SKM-1 treated with dmso at 0.1 percent for 144 hours (cell line): ENCODE data around the gene AIPL1.

Experiments
- DNase-seq: peaks from one replicate; lab custom pipeline; 2025; ENCODE audit not compliant: unreplicated experiment; lab: John Stamatoyannopoulos, UW

The AIPL1 gene

DNA sequence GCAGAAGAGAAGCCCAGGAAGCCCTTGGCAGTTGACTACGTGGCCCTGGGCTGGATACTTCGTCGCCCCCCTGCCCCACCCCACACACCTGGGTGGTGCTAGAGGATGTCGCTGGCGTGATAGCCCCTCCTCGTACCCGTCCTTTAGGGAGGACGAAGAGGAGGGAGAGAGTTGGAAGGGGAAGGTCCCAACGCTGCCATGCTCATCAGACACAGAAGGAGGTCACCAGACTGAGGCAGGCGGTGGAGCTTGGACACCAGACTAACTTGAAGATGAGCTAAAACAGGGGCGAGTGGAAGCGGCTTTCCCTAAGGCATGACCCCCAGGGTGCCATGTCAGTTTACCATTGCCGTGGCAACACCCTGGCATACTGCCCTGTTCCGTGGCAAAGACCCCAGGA, 11.0 kb downstream of the AIPL1 start:
- DNase-seq, result no peak

DNA sequence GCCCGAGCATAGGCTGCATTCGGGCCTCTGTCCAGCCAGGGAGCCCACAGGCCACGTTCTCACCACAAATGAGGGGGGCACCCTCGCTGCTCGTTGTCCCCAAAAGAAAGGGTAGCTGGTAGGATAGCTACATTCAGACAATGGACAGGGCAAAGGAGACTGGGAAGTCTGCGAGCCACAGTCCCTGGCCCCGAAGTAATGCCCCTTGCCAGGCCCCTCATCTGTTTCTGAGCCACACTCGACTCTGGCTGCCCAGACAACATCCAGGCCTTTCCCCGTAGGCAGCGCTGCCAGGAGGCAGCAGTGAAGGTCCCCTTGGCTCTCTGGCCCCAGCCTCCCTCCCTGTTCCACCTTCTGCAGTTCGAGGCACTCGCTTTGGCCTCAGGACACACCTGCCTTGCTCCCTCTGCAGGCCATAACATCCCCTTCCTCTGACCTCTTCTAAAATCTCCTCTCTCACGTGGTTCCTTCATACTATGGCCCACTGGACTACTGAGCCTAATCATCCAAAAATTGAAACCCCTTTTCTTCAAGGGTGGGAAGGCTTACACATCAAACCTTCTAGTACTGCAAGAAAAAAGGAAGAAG, 12.2 kb downstream of the AIPL1 start:
- DNase-seq, result no peak

DNA sequence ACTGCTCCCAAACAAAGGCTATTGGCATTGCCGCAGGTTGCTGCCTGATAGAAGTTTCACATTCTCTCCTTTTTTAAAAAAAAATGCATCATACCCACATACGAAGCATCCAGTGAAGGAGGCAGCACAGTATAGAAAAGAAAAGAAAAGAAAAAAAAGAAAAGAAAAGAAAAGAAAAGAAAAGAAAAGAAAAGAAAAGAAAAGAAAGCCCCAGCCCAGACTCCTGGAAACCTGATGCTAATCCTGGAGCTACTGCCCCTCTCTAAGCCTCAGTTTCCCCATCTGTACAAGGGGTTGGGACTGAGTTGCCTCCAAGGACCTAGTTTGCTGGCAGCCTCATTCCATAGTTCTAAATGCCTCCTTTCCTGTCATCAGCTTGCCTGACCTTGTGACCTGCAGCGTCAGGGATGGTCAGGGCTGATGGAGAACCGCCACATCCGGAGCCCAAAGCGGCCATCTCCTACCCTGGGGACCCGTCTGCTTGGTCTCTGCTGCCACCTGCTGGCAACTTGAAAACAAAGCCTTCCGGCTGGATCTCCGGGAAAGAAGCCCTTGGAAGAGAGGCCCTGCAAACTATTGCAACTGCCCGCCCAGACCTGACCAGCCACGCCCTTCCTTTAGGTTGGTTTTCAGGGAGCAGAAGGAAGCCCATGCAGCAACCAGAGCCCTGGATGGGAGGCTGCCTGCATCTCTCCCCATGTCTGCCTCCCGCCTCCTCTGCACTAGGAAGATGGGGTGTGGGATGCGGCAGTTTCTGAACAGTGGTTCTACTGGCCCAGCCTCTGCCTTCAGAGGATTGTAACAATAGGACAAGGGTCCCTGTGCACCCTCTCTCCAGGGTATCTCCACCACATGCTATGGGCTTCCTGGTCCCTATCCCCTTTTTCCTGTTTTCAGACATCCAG, 13.0 kb downstream of the AIPL1 start:
- DNase-seq, result peak; percentile 16

DNA sequence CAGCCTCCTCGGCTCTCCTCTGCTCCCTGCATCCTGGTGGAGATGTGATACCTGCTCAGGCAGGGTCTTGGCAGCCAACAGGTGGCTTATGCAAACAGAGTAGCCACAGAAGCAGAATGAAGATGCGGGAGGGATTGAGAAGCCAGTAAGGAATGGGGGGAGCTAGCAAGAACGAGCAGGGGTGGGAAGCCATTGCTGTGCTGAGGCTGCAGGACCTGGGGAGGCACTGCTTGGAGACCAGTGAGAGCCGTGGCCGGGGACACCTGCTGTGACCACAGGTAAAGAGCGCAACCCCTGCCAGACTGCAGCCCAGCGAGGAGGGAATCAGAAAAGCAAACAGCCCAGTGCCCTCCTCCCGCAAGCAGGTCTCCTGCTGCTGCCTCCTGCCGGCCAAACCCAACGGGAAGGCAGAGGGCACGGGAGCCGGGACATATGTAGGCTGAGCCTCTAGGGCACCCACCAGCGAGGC, 14.7 kb downstream of the AIPL1 start:
- no peak for DNase-seq

DNA sequence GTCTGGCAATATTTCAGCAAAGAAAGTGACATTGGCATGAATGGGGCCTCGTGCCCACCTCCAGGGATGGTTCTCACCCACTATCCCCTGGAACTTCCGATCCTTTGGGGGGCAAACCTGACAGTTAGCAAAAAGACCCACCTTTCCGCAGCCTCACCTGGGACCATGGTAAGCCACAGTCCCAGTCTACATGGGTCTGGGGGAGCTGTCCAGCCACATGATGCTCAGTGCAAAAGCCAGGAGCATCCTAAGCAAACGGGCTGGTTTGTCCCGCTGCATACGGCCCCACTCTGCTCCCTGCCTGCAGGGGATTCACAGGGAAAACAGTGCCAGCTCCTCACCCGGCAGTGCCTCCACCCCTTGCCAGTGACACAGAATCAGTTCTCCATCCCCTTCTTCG, 19.3 kb downstream of the AIPL1 start:
- no peak for DNase-seq

DNA sequence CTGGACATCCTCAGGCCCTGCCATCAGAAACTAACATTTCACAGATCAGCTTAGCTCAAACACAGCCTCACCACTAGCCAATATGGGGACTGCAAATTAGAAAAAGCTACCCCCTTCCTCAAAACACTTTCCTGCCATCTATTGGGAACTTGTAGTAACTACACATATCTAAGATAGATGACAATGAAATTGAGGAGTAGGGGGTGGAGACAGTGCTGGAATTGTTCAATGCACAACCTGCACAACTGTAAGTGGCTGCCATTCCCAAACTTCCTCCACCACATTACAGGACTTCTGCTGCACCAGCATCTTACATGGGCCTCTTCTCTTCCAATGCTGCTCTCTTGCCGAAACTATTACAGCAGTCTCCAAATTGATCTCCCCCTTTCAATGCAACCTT, 21.9 kb downstream of the AIPL1 start:
- no peak for DNase-seq

DNA sequence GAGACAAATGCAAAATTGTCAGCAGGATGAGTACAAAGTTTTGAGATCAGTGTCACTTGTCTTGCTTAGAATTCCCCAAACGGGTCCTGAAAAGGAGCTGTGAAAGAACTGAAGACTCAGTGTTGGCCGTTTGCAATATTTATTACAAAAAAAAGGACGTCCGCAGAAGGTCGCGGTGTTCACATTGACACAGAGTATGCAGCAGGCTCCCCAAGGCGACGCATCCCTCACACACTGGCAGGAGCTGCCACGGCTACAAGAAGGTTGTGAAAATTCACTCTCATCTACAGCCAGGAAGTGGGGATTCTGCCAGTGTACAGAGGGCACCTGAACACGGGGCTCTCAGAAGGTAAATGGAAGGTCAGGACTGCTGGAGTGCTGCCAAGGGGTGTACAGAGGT, 26.2 kb downstream of the AIPL1 start:
- no peak for DNase-seq

DNA sequence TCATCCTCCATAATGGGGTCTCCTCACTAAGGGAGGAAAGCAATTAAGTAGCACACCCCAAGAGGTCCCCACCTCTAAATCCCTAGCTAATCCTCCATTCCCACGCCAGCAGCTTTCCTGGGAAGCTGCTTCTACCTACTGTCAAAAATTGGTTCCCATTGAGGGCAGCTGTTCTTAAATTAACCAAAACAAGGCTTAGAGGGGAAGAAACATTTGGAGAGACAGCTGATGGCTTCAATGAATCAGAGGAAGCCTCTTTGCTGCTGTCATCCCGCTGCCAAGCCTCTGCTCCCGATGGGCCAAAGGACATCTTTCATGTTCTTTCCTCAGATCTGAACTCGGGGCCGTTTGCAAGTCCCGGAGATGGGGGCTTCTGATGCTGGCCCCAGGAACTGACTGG, 26.6 kb downstream of the AIPL1 start:
- DNase-seq, result no peak

DNA sequence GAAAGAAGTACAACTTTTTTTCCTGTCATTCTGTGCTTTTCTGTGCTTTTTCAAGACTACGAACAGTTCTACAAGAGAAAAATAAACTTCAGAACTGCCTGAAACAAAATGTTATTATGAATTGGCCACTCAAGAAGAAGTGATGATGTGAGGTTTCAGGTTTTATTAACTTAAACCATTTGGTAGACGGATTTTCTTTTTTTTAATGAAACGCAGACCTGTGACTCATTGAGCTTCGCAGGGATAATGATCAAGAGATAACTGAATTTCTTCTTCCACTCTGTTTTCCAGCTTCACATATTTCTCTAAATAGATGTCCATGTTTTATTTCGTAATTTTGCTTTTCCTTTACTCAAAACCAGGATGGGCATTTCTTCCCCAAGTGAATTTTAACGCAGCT, 32.7 kb downstream of the AIPL1 start:
- DNase-seq, result no peak

DNA sequence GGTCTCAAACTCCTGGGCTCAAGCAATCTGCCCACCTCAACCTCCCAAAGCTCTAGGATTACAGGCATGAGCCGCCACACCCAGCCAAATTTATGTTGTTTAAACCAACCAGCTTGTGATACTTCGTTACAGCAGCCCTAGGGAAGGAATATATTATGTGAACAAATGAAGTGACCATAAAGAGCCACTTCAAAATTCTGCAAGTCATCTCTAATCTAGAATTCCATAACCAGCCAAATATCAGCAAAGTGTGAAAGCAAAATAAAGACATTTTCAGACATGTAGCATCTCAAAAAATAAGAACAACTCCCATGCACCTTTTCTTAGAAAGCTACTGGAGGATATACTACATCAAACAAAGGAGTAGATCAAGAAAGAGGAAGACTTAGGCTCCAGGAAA, 36.0 kb downstream of the AIPL1 start:
- DNase-seq, result no peak

DNA sequence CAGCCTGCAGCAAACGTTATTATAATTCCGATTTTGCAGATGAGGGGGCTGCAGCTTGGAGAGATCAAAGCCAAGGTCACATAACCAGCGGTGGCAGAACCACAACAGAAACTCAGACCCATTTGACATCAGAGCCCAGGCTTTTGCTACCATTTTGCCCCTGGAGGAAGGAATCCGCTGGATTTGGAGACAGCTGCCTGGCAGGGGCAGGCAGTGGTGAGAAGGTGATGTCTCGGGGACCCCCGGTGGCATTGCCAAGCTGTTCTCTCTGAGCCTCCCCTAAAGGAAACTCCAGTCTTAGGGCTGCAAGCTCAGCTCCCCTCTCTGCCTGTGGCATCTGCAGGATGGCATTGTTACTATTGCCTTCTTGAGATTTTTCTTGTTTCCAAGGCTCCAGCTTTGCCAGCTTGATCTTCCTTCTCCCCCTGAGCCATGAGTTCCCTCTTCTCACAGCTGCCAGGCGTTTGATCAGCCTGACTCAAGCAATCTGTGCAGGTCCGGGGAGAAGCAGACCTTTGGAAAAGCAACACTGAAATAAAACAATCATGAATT, 40.8 kb downstream of the AIPL1 start:
- no peak for DNase-seq

DNA sequence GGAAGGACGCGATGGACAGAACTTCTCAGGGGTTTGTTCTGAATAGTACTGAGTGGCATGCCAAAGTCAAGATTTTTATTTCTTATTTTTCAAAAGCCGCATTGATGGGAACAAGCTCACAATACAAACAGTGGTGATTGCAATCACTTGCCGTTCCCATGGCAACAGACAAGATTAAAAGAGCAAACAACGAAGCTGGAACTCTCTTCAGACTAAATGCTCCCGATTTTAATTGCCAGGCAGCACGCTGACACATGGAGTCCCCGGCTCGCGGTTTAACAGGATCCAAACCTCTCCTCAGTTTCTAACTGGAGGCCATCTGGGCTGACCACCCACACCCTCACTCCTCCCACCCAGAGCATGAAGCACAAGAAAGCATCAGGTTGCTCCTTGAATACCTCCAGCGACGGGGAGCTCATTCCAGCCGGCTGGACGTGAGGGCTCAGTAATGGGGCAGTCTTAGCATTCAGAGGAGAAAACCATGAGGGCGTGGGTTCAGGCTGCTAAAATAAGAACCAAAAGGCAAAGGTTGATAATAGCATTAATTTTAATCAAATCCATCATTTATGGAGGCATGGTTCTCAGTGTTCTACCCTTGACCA, 41.5 kb downstream of the AIPL1 start:
- DNase-seq, result no peak

DNA sequence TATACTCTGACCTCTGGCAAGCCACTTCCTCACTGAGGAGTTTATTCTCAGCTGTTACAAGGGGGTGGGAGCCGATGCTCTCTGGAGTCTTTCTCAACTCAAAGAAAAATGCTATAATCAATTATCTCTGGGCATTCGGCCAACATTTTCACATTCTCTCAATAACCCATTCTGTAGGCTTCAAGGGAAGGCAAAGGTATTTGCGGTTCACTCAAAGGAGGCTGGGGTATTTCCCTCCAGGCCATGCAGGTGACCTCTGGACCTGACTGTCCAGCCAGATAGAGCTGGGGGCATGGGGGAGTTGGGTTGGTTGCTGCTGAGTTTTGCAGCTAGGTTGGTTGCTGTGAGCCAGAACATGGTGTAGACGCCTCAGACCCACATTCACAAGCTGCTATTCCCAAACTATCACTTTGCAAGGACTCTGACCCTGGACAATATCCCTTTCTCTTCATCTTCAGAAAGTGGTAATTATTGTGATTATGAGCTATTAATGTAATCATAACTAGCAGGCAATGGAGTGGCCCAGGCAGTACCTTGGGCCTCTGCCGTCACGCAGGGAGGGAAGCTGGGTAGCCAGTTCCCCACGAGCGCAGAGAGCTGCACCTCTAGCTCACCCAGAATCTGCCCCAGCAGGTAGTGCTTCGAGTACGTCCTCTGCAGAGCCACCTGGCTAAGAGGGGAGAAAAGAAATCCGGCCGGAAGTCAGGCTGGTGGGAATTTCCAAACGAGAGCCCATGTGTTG, 42.1 kb downstream of the AIPL1 start:
- no peak for DNase-seq

DNA sequence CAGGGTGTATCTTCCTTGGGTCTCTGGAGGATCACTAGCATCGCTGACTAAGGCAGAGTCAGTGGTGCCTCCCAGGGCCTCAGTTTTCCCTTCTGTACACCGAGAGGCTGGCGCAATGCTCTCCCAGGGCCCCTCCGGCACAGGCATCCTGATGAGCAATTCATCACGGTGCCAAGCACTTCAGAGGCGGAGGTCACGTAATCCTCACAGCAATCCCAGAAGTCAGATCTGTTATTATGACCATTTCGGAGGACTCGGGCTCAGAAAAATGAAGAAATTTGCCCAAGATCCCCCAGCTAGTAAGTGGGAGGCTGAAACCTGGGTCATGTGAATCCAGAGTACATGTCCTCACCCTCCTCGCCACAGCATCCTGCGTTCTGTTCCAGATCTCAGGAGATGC, 46.5 kb downstream of the AIPL1 start:
- no peak for DNase-seq

DNA sequence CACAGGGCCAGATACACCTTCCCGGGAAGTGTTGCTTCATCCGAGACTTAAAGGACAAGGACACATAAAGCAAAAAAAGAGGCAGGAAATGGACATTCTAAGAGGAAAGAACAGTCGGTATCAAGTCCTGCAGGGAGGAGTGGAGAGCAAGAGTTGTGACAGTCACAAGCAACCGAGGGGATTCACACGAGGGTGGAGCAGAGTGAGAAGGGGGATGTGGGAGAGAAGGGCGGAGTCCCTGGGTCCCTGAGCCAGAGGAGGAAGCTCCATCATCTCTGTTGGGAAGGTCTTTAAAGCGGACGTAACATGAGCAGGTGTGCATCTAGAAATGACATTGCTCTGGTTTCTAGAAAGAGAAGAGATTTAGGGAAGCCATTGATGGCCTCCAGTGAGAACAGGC, 47.1 kb downstream of the AIPL1 start:
- DNase-seq, result no peak

DNA sequence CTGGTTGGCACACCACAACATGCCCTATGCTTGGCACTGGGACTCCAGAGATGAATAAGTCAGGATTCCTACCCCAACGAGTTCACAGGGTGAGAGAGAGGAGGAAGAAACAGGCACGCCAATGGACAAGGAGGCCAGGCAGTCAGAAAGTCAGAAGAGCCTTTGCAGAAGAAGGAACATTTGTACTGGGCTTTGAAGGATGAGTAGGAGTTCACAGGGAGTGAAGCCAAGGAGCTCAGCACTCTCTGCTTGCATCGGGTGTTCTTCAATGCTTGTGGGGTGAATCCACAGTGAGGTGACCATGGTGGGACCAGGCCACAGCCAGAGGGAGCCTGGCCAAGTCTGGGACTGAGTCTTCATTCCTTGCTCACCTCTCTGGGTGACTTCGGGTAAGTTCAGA, 47.5 kb downstream of the AIPL1 start:
- DNase-seq, result no peak

DNA sequence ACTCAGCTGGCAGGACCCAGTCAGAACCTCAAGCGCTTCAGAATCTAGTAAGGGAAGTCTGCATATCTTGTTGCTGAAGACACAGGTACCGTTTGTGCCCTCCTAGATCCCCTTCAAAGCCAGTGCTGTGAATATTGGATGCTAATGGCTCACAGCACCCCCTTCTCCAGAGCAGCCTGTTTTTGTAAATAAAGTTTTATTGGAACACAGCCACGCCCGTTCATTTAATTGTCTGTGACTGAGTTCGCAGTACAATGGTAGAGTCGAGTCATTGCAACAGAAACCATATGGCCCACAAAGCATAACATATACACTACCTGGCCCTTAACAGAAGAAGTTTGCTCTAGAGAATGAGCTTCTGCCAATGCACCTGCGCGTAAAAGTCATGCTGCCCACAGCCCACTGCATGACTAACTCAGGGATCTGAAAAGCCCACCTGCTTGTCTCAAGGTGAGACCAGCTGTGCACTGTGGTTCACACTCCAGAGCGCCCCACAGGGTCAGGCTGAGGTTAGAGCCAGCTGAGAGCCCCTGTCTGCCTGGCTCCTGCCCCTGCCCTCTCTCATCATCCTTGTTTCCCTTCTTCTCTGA, 48.8 kb downstream of the AIPL1 start:
- no peak for DNase-seq

DNA sequence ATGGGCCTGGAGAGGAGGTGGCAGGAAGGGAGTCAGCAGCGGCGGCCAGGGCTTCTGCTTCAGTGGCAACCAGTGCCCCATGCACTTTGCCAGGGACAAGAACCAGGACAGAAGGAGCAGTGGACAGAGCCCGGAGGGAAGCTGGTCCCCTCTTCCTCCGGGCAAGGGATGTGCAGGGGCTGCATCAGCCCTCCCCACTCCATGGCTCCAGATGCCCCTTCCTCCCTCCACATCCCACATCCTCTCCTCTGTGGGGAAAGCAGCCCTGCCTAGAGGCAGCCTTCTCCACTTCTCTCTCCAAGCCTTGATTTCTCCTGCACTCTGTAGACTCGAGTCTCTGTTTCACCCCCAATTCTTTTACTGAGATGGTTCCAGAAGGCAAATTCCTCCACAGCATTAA, 50.4 kb downstream of the AIPL1 start:
- DNase-seq, result no peak

DNA sequence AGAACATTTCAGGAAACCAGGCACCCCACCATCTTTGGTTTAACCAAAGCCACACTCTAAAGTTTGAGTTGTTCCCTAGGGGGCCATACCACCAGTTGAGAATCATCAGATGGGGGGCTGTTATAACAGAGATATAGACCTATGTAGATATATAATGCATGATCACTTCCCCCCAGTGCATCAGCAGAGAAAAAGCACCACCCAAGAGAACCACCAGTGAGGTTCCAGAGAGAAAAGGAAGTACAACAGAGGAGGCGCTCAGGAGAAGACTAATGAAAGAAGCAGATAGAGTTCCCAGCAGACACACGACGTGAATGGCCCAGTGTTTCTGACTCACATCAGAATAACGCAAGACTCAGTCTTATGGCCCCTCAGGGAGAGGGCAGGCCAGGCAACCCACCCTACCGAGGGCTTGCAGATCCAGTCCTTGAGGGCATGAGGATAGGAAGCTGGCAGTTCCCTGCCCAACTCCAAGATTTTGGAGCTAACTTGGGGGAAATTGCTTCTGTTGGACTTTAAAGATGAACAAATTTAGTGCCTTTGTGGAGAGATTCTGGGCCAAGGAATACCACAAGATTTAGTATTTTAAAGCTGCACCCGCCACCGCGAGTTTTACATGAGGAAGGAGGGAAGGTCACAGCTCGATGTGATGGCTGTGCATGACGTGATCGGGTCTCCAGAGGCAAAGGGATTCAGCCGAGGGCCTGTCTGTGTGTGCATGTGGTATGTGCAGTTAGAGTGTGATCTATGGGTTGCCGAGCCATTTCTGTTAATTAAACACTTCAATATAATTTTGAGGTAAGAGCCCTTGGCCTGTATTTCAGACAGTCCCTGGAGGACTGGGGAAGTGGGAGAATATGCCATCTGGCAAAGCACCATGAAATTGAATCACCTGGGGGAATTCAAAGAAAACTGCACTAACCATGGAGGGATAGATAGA, 53.1 kb downstream of the AIPL1 start:
- DNase-seq, result no peak

DNA sequence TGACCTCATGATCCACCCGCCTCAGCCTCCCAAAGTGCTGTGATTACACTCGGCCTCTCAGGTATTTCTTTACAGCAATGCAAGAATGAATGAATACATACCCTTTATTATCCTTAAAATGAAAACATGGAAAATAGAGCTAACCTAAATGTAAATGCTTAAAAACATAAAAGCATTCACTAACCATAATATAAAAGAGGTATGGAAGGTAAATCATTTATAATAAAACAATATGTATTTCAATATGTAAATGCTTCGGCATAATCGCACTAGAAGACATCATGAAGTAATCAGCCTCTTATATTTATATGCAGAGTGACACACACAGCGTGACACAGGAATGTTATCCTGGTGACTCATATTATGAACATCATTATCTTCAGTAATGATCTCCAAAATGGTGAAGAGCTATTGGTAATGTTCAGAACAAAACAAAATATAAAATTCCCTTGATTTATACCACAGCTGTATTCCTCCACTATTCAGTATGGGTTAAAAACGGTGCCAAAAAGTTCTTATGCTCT, 53.9 kb downstream of the AIPL1 start:
- DNase-seq, result no peak
